H9 (cell line): ENCODE data around the gene CDCA7L. TPM values are rescaled to one million over a fixed set of nuclear protein-coding genes. Genes with fewer than 3 reads are reported as not detected.

Source experiments
- DNase-seq: peaks from one replicate; pipeline ENCODE4 v3.0.0-alpha.2; 2017
- H2AFZ ChIP-seq: one replicate; pipeline ENCODE4 v1.6.1; 2013; ENCODE audit warnings: mild to moderate bottlenecking, low read length, control low read depth, moderate library complexity
- H2AK5ac ChIP-seq: 2 replicates; pipeline ENCODE4 v1.6.1; 2013; ENCODE audit warnings: low read length, control low read depth, mixed read lengths; ENCODE audit not compliant: insufficient read length
- H2BK120ac ChIP-seq: one replicate; pipeline ENCODE4 v1.6.1; 2013; ENCODE audit warnings: low read depth, mild to moderate bottlenecking, low read length, control low read depth, inconsistent platforms; ENCODE audit not compliant: poor library complexity, severe bottlenecking
- H2BK12ac ChIP-seq: 2 replicates; pipeline ENCODE4 v1.6.1; 2013; ENCODE audit warnings: low read length, control low read depth, mixed read lengths, low read depth; ENCODE audit not compliant: insufficient read length
- H2BK15ac ChIP-seq: 2 replicates; pipeline ENCODE4 v1.6.1; 2013; ENCODE audit warnings: low read depth, low read length, control low read depth
- H2BK20ac ChIP-seq: one replicate; pipeline ENCODE4 v1.6.1; 2013; ENCODE audit warnings: low read depth, mild to moderate bottlenecking, low read length, control low read depth, inconsistent platforms; ENCODE audit not compliant: poor library complexity, severe bottlenecking
- H2BK5ac ChIP-seq: 2 replicates; pipeline ENCODE4 v1.6.1; 2013; ENCODE audit warnings: low read length, control low read depth, mixed read lengths; ENCODE audit not compliant: insufficient read length
- H3K14ac ChIP-seq: 2 replicates; pipeline ENCODE4 v1.6.1; 2013; ENCODE audit warnings: low read length, control low read depth; ENCODE audit not compliant: insufficient read depth
- H3K18ac ChIP-seq: 2 replicates; pipeline ENCODE4 v1.6.1; 2013; ENCODE audit warnings: low read depth, mild to moderate bottlenecking, mixed read lengths, low read length, control low read depth; ENCODE audit not compliant: insufficient read length
- H3K23ac ChIP-seq: 2 replicates; pipeline ENCODE4 v1.6.1; 2013; ENCODE audit warnings: low read length, control low read depth, mixed read lengths, low read depth; ENCODE audit not compliant: insufficient read length
- H3K23me2 ChIP-seq: 2 replicates; pipeline ENCODE4 v1.6.1; 2013; ENCODE audit warnings: low read depth, mild to moderate bottlenecking, mixed read lengths, low read length, control low read depth; ENCODE audit not compliant: insufficient read length, poor library complexity, severe bottlenecking
- H3K27ac ChIP-seq: 2 replicates; pipeline ENCODE4 v1.5.1; 2013; ENCODE audit warnings: low read length, control low read depth, mixed read lengths, low read depth; ENCODE audit not compliant: insufficient read length
- H3K27me3 ChIP-seq: 2 replicates; pipeline ENCODE4 v1.6.1; 2013; ENCODE audit warnings: low read length, control low read depth, inconsistent platforms; ENCODE audit not compliant: insufficient read depth
- H3K4ac ChIP-seq: 2 replicates; pipeline ENCODE4 v1.6.1; 2013; ENCODE audit warnings: low read depth, mild to moderate bottlenecking, control low read depth, inconsistent platforms, low read length, moderate library complexity
- H3K4me1 ChIP-seq: 2 replicates; pipeline ENCODE4 v1.6.1; 2013; ENCODE audit warnings: low read length, control low read depth, inconsistent platforms; ENCODE audit not compliant: insufficient read depth
- H3K4me2 ChIP-seq: 2 replicates; pipeline ENCODE4 v1.6.1; 2013; ENCODE audit warnings: low read length, control low read depth, mixed read lengths; ENCODE audit not compliant: insufficient read length, insufficient read depth
- H3K56ac ChIP-seq: 2 replicates; pipeline ENCODE4 v1.6.1; 2013; ENCODE audit warnings: low read depth, mild to moderate bottlenecking, mixed read lengths, low read length, control low read depth; ENCODE audit not compliant: insufficient read length
- H3K79me1 ChIP-seq: 2 replicates; pipeline ENCODE4 v1.6.1; 2013; ENCODE audit warnings: low read depth, mild to moderate bottlenecking, moderate library complexity, low read length, control low read depth, inconsistent platforms; ENCODE audit not compliant: insufficient read depth, poor library complexity, severe bottlenecking
- H3K79me2 ChIP-seq: 2 replicates; pipeline ENCODE4 v1.6.1; 2013; ENCODE audit warnings: low read length, control low read depth, inconsistent platforms; ENCODE audit not compliant: insufficient read depth
- H3K9ac ChIP-seq: 2 replicates; pipeline ENCODE4 v1.6.1; 2013; ENCODE audit warnings: low read length, control low read depth, mixed read lengths; ENCODE audit not compliant: insufficient read length; ENCODE audit errors: extremely low read depth
- H3K9me3 ChIP-seq: one replicate; pipeline ENCODE4 v1.6.1; 2013; ENCODE audit warnings: low read depth, low read length, inconsistent platforms; ENCODE audit not compliant: control insufficient read depth
- H3T11ph ChIP-seq: one replicate; pipeline ENCODE4 v1.6.1; 2013; ENCODE audit warnings: mild to moderate bottlenecking, low read length, control low read depth, inconsistent platforms
- H4K20me1 ChIP-seq: one replicate; pipeline ENCODE4 v1.6.1; 2013; ENCODE audit not compliant: control insufficient read depth, insufficient read length, insufficient read depth
- H4K5ac ChIP-seq: 2 replicates; pipeline ENCODE4 v1.6.1; 2013; ENCODE audit warnings: low read depth, mild to moderate bottlenecking, mixed read lengths, low read length, control low read depth; ENCODE audit not compliant: insufficient read length
- H4K8ac ChIP-seq: replicated peaks from 2 replicates; pipeline ENCODE4 v1.6.1; 2013; ENCODE audit warnings: low read length, control low read depth, mixed read lengths, low read depth; ENCODE audit not compliant: insufficient read length
- H4K91ac ChIP-seq: 2 replicates; pipeline ENCODE4 v1.6.1; 2013; ENCODE audit warnings: low read depth, mild to moderate bottlenecking, moderate library complexity, mixed read lengths, low read length, control low read depth; ENCODE audit not compliant: insufficient read length
- H3K27ac Mint-ChIP-seq, 3 experiments: 2 replicates in 2 of 3; 3 replicates in 1 of 3; pipeline ENCODE4 v1.8.0; 2020 to 2021; ENCODE audit warnings: mixed read lengths in 3 of 3, mild to moderate bottlenecking in 1 of 3, moderate library complexity in 1 of 3
- H3K27me3 Mint-ChIP-seq: 2 replicates; pipeline ENCODE4 v1.8.0; 2021; ENCODE audit warnings: low read depth, mild to moderate bottlenecking, moderate library complexity, mixed read lengths
- H3K36me3 Mint-ChIP-seq, 3 experiments: 2 replicates in 2 of 3; 3 replicates in 1 of 3; pipeline ENCODE4 v1.8.0; 2020 to 2021; ENCODE audit warnings: low read depth in 3 of 3, mixed read lengths in 3 of 3; ENCODE audit not compliant: insufficient read depth in 1 of 3
- H3K4me1 Mint-ChIP-seq, 2 experiments: 2 replicates each; pipeline ENCODE4 v1.8.0; 2020; ENCODE audit warnings: mixed read lengths in 2 of 2
- H3K4me3 Mint-ChIP-seq, 2 experiments: 2 replicates in 1 of 2; 3 replicates in 1 of 2; pipeline ENCODE4 v1.8.0; 2020 to 2021; ENCODE audit warnings: mild to moderate bottlenecking in 2 of 2, mixed read lengths in 2 of 2, moderate library complexity in 1 of 2
- H3K9me3 Mint-ChIP-seq, 2 experiments: 2 replicates in 1 of 2; 3 replicates in 1 of 2; pipeline ENCODE4 v1.8.0; 2020; ENCODE audit warnings: mild to moderate bottlenecking in 2 of 2, mixed read lengths in 2 of 2, moderate library complexity in 1 of 2
- CTCF ChIP-seq: fragments of 200-600 bp; sonication (generic); conservative IDR thresholded peaks from 3 replicates; pipeline ENCODE4 v1.8.0; 2021; ENCODE audit warnings: antibody characterized with exemption, mild to moderate bottlenecking
- whole genome bisulfite sequencing: extraction: QIAGEN DNeasy Blood & Tissue Kit; methylation state at CpG from one replicate; pipeline ENCODE4 v1.1.7; 2013; ENCODE audit warnings: missing lambda C conversion rate, low lambda C conversion rate, mixed read lengths; ENCODE audit not compliant: insufficient read length; ENCODE audit errors: extremely low coverage; 5-methylcytosine and 5-hydroxymethylcytosine counted together
- total RNA-seq: library from RNA; stranded (reverse); gene quantifications from 2 replicates; pipeline ENCODE4 v1.2.1, GENCODE V29; 2021

The CDCA7L gene
- total RNA-seq, 1 experiment from 2014 or later, result 104 TPM

GRCh38 chr7:21922605-21923004, 23.1 kb downstream of the CDCA7L start:
- no peak overlapping the region for H4K8ac ChIP-seq
- no peak overlapping the region for H2BK15ac ChIP-seq
- no CpG with 5 or more reads among the region's 5 CpGs for WGBS

More at GRCh38 chr7:21922605-21923004, 23.1 kb downstream of the CDCA7L start:
- H3T11ph ChIP-seq, result no peak overlapping the region
- no peak overlapping the region for H3K9ac ChIP-seq
- H3K4ac ChIP-seq, result no peak overlapping the region
- H2AK5ac ChIP-seq, result no peak overlapping the region
- H3K4me1 Mint-ChIP-seq, result peaks cover 64 to 71% of the 10 kb centered on the region in 2 experiments
- no peaks in the 10 kb centered on the region for H4K20me1 ChIP-seq
- H3K23me2 ChIP-seq, result no peaks in the 10 kb centered on the region
- H3K9me3 ChIP-seq, result no peaks in the 10 kb centered on the region
- peaks cover 5% of the 10 kb centered on the region for H3K79me1 ChIP-seq
- no peaks in the 10 kb centered on the region for H3K36me3 Mint-ChIP-seq
- H3K56ac ChIP-seq, result no peak overlapping the region
- no peak overlapping the region; a peak in 1 of 7 replicates for H3K27ac Mint-ChIP-seq
- no peak overlapping the region for H3K27ac ChIP-seq
- peaks cover 2% of the 10 kb centered on the region; the same call in 1 of the 2 replicates for H3K4me1 ChIP-seq
- no peak overlapping the region for H3K4me2 ChIP-seq
- H4K91ac ChIP-seq, result no peak overlapping the region
- no peak overlapping the region for H4K5ac ChIP-seq
- no peaks in the 10 kb centered on the region for H3K9me3 Mint-ChIP-seq
- no peak overlapping the region for H3K14ac ChIP-seq
- H3K79me2 ChIP-seq, result peaks cover 17% of the 10 kb centered on the region; the same call in 1 of the 2 replicates
- H3K18ac ChIP-seq, result no peak overlapping the region
- H3K23ac ChIP-seq, result no peak overlapping the region
- TF ChIP-seq CTCF, result no peak
- H3K27me3 Mint-ChIP-seq, result no peaks in the 10 kb centered on the region
- no peak overlapping the region for H2AFZ ChIP-seq
- H2BK12ac ChIP-seq, result no peak overlapping the region
- no peak overlapping the region for H2BK120ac ChIP-seq
- H3K4me3 Mint-ChIP-seq, result no peak overlapping the region
- no peak for DNase-seq
- H2BK20ac ChIP-seq, result no peak overlapping the region
- no peak overlapping the region for H2BK5ac ChIP-seq
- H3K27me3 ChIP-seq, result no peaks in the 10 kb centered on the region
